ENCODE measurements around the gene XKR3.

DNA sequence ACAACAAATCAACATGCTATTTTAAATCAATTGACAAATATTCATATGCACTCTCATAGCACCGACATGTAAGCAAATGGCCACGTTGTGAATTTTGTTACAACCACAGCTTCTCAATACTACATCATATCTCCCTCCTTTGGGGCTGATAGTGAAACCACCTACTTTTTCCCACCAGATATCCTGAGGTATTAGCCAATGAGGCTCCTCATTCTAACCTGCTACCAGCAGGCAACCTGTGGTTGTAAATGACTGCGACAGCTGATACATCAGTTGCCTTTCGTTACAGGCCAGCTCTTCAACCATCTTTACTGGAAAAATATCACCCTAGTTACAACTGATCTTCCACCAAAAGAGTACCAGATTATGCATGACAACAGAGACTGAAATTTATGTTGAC lies 3.7 kb upstream of the XKR3 start:
- TF ChIP-seq, protein P1, sequence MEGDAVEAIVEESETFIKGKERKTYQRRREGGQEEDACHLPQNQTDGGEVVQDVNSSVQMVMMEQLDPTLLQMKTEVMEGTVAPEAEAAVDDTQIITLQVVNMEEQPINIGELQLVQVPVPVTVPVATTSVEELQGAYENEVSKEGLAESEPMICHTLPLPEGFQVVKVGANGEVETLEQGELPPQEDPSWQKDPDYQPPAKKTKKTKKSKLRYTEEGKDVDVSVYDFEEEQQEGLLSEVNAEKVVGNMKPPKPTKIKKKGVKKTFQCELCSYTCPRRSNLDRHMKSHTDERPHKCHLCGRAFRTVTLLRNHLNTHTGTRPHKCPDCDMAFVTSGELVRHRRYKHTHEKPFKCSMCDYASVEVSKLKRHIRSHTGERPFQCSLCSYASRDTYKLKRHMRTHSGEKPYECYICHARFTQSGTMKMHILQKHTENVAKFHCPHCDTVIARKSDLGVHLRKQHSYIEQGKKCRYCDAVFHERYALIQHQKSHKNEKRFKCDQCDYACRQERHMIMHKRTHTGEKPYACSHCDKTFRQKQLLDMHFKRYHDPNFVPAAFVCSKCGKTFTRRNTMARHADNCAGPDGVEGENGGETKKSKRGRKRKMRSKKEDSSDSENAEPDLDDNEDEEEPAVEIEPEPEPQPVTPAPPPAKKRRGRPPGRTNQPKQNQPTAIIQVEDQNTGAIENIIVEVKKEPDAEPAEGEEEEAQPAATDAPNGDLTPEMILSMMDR (IDR thresholded peaks at IDR 0.05): no peak
- TF ChIP-seq EZH2 (IDR thresholded peaks at IDR 0.05; ENCODE audit: borderline replicate concordance, insufficient read depth, low read depth, low read length, poor library complexity, severe bottlenecking): no peak

Data from B cell (primary cell).